Measurements from ENCODE around the gene TMED10. TPM values are rescaled to one million over a fixed set of nuclear protein-coding genes. Genes with fewer than 3 reads are reported as not detected.
"Not testable (repeated sequence)": the region's sequence is repeated elsewhere in the genome, so short reads cannot be mapped to it uniquely, and the experiment has no call there.

Gene TMED10
- total RNA-seq, 1 donor from 2014 or later = 280 TPM

DNA sequence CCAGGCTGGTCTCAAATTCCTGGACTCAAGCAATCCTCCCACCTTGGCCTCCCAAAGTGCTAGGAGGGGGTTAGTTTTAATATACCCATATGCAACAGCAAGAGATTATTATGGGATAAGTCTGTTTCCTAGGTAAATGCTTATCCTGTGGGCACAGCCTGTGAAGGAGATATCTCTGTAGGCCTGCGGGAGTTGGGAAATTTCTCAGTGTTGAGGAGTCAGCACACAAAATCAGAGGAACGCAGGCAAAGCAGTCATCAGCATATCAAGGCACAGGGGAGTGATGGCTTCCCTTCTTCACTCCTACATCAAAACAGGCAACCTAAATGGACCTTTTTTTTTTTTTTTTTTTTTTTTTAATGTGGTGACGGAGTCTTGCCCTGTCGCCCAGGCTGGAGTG is 20.9 kb upstream of the TMED10 start:
- ATAC-seq = no peak
- DNase-seq (ENCODE audit: missing footprints) = no peak
- intact Hi-C loops (cut with DNase I) = no loop called here

- DNase-seq (ENCODE audit: missing footprints) = no peak
- ATAC-seq = peak; percentile 46
- intact Hi-C loops (cut with DNase I) = no loop called here
Measured at GRCh38 chr14:75196468-75196867, 20.1 kb upstream of the TMED10 start.

DNA sequence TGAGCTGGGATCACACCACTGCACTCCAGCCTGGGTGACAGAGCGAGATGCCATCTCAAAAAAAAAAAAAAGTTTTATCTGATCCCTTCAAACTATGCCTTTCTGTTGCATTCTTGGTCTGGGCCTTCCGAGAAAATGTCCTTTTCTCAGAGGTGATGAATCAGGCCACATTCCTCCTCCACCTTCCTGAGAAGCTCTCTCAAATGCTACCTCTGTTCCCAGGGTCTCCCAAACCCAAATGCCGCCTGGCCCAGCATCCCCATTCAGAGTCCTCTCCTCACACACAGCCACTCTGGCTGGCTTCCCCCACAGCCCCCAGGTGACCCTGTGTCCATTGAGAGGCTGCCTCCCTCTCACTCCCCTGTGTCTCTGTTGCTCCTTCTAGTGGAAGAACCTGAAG is 19.7 kb upstream of the TMED10 start:
- DNase-seq (ENCODE audit: missing footprints) (no peak), ATAC-seq (no peak)
- intact Hi-C loops (cut with DNase I) = no loop called here

DNA sequence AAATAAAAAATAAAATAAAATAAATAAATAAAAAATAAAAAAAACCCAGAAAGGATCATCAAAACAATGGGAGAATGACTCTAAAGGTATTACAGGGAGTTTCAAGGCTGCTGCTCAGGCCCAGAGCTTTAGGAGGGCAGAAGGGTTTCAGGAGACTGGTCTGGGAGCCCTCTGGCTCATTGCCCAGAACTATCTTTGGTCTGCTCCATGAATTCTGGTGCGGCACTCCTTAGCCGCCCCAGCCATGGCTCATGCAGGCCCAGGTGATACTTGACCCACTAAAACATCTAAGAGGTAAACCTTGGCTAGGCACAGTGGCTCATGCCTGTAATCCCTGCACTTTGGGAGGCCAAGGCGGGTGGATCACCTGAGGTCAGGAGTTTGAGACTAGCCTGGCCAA is 14.7 kb upstream of the TMED10 start:
- intact Hi-C loops (cut with DNase I) = no loop called here
- no peak for DNase-seq (ENCODE audit: missing footprints)
- ATAC-seq = peak; percentile 41

- intact Hi-C loops (cut with DNase I) = no loop called here
- no peak for ATAC-seq
- no peak for DNase-seq (ENCODE audit: missing footprints)
Measured at GRCh38 chr14:75190023-75190422, 13.6 kb upstream of the TMED10 start.

DNA sequence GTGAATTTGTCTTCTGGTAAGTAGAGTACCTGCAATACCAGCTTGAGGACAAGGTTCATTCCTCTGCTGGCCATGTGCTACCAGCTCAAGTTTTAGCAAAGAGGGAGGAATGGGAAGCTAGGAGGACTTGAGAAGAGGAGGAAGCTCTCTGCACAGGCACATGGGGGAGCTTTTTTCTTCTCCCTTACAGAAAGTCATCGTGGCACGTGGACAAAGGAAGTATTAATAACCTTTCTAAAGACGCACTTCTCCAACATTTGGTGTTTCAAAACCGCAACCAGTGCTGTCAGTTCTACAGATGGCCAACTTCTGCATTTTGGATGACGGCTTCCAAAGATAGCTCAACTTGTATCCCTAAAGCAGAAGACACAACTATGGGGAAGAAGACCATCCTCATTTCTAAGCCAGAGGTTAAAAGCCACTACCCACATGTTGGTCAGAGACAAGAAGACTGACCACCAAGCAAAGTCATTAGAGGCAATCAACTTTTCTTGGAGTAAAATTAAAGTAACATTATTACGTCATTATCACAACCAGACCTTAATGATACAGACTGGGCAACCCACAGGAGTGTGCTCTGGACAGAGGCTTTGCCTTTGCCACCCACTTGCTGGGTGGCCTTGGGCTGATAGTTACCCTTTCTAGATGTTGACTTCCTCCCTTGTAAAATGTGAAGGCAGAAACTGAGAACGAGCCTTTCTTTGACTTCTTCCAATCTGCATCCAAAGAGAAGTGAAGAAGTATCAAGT is 12.3 kb upstream of the TMED10 start:
- intact Hi-C loops (cut with DNase I) = no loop called here
- ATAC-seq (peak; percentile 58), DNase-seq (ENCODE audit: missing footprints) (no peak)

DNA sequence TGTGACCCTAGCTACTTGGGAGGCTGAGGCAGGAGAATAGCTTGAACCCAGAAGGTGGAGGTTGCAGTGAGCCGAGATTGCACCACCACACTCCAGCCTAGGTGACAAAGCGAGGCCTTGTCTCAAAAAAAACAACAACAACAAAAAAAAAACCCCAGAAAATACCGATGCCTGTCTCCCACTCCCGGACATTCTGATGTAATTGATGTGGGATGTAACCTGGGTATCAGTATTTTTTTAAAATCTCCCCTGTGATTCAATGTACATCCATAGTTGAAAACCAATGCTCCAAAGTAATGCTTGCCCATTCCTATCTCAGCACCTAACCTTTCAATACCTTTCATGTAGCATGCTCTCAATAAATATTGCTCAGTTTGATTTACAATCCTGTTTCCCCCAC is 11.7 kb upstream of the TMED10 start:
- intact Hi-C loops (cut with DNase I) = no loop called here
- DNase-seq (ENCODE audit: missing footprints) (no peak), ATAC-seq (no peak)

GRCh38 chr14:75186953-75187352 is 10.5 kb upstream of the TMED10 start:
- ATAC-seq (no peak), DNase-seq (ENCODE audit: missing footprints) (no peak)
- intact Hi-C loops (cut with DNase I) = no loop called here

DNA sequence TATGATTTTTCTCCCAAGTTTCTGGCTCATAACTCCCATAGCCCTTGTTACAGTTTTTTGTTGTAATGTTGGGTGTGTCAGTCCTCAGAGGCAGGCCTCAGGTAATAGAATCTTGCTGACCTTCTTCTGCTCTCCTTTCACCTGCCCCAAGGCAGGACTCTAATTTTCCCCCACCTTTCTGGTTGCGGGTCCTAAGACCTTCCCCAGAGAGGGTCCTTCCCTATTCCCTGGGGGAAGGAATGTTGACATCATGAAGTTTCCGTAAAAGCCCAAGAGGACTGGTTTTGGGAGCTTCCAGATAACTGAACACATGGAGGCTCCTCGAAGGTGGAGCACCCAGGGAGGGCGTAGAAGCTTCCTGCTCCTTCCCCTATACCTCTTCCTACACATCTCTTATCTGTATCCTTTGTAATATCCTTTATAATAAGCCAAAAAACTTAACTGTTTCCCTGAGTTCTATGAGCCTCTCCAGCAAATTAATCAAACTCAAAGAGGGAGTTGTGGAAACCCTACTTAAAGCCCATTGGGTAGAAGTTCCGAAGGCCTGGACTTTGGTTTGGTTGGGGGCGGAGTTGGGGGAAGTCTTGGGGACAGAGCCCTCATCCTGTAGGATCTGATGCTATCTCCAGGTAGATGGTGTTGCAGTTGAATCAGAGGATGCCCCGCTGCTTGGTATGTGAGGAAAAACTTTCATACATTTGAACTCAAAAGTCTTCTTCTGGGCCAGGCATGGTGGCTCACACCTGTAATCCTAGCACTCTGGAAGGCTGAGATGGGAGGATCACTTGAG is 9.0 kb upstream of the TMED10 start:
- ATAC-seq (no peak), DNase-seq (ENCODE audit: missing footprints) (no peak)
- intact Hi-C loops (cut with DNase I) = no loop called here

DNA sequence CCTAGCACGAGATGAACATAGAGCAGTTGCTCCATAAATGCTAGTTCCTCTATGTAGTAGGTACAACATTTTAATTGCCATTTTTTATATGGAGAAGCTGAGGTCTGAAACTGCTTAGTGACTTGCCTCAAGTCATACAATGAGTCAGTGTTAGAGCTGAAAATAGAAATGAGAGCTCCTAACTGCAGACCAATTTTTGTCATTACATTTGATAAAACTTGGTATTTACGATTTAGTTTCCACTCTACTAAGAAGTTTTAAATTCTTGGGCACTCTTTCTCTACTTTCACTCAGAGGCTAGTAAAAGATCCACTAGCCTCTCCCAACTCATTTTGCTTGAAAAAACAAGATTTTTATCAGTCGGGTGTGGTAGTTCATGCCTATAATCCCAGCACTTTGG is 8.1 kb upstream of the TMED10 start:
- intact Hi-C loops (cut with DNase I) = no loop called here
- ATAC-seq (no peak), DNase-seq (ENCODE audit: missing footprints) (no peak)

- no peak for DNase-seq (ENCODE audit: missing footprints)
- intact Hi-C loops (cut with DNase I) = no loop called here
- no peak for ATAC-seq
Measured at GRCh38 chr14:75184039-75184438, 7.6 kb upstream of the TMED10 start.

DNA sequence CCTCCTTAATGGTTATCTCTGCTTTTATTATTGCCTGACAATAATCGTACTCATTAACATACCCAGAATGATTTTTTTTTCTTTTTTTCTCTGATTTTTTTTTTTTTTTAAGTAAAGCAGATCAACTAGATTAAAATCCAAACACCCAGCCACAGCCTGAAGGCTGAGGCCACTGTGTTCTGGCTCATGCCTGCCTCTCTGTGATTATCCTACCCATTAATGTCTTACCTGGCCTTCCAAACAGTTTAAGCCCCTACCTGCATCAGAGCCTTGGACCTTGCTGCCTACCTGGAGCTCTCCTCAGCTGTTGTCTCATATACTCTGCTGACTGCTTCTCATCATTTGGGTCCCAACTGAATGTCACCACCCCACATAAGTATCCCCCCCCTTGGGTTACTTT is 6.8 kb upstream of the TMED10 start:
- intact Hi-C loops (cut with DNase I) = no loop called here
- ATAC-seq (no peak), DNase-seq (ENCODE audit: missing footprints) (no peak)

DNA sequence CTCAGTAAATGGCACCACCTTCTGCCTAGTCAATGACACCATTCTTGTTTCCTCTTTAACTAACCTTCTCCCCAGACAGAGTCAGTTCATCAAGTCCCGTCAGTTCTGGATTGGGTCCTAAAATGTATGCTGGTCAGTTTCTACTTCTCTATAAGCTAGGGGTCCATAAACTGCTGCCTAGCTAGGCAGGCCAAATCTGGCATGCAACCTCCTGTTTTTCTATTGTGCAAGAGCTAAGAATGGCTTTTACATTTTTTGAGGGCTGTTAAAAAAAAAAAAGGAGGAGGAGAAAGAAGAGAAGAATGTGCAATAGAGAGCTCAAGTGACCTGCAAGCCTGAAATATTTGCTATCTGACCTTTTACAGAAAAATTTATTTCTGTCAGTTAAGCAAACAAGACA is 6.4 kb upstream of the TMED10 start:
- ATAC-seq (peak; percentile 50), DNase-seq (ENCODE audit: missing footprints) (no peak)
- intact Hi-C loops (cut with DNase I) = no loop called here

DNA sequence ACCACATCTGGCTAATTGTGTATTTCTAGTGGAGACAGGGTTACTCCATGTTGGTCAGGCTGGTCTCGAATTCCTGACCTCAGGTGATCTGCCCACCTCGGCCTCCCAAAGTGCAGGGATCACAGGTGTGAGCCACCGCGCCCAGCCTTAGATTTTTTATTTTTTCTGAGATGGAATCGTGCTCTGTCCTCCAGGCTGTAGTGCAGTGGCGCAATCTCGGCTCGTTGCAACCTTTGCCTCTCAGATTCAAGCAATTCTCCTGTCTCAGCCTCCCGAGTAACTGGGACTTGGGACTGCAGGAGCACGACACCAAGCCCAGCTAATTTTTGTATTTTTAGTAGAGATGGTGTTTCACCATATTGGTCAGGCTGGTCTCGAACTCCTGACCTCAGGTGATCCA is 5.8 kb upstream of the TMED10 start:
- DNase-seq (ENCODE audit: missing footprints); intact Hi-C loops (cut with DNase I): not testable (repeated sequence)

GRCh38 chr14:75181293-75182062 is 5.1 kb upstream of the TMED10 start:
- DNase-seq (ENCODE audit: missing footprints) = no peak

More for the DNA sequence above, 5.8 kb upstream of the TMED10 start:
- not testable (repeated sequence) for ATAC-seq

DNA sequence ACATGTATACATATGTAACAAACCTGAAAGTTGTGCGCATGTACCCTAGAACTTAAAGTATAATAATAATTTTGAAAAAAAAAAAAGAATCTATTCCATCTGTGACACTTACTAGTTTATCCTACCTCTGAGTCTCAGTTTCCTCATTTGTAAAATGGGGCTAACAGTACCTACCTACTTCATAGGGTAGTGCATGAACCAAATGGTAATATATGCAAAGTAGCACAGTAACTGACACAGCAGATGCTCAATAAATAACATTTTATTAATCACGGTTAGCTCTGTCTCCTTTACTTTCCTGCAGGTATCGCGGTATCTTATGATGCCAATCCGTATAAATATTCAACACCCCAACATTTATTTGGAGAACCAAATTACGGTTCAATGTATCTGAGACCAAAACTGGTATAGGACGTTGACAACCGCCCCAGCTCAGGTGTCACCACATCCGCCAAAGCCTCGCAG is 703 bp downstream of the TMED10 start:
- intact Hi-C loops (cut with DNase I) = loop anchor here (2.0 to 5.0 kb wide), 4 partner anchors 61 to 119 kb away; partner anchors contain the start of gene FOS
- no peak for ATAC-seq
- no peak for DNase-seq (ENCODE audit: missing footprints)

More at GRCh38 chr14:75181293-75182062, 5.1 kb upstream of the TMED10 start:
- intact Hi-C loops (cut with DNase I) = no loop called here
- ATAC-seq = no peak

- no peak for DNase-seq (ENCODE audit: missing footprints)
- intact Hi-C loops (cut with DNase I) = no loop called here
- ATAC-seq = no peak
Measured at GRCh38 chr14:75174066-75174465, 2.3 kb downstream of the TMED10 start.

GRCh38 chr14:75170772-75171171 is 5.6 kb downstream of the TMED10 start:
- ATAC-seq = no peak
- no peak for DNase-seq (ENCODE audit: missing footprints)
- intact Hi-C loops (cut with DNase I) = no loop called here

DNA sequence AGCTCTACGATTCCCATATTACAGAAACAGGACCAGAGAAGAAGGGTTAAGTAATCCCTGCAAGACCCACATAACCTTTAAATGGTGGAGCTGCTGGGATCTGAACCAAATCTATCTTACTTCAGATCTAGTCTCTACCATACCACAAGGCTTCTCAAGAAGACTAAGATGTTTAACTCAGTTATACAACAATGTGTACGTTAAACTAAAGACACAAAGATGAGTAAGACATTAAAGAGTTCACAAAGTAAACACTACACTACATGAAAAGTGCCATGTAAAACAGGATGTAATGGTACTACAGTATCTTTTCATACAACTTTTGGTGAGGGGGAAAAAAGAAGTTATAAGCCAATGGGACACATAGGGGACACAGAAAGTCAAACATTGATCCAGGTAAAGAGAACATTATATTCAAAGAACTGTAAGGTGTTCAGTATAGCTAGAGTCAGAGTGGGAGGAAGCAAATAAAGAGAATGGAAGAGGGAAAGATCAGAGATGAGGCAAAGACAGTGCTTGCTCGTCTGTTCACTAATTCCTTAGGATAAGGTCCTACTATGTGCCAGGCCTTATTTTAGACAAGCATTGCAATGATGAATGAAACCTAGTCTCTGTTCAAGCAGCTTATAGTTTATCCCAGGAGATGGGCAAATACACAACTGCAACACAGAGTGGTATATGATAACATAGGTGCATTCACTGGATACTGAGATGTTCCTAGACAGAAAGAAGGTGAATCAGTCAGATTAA is 7.7 kb downstream of the TMED10 start:
- ATAC-seq (no peak), DNase-seq (ENCODE audit: missing footprints) (no peak)
- intact Hi-C loops (cut with DNase I) = no loop called here
